NCI-H345 treated with DMSO at 0.1 percent for 48 hours (cell line): ENCODE data around the gene PCDHB15.
"Not testable (repeated sequence)": the region's sequence is repeated elsewhere in the genome, so short reads cannot be mapped to it uniquely, and the experiment has no call there.

Experiments used
- DNase-seq: peaks from one replicate; lab custom pipeline; 2025; ENCODE audit not compliant: unreplicated experiment; lab: John Stamatoyannopoulos, UW

Gene PCDHB15

DNA sequence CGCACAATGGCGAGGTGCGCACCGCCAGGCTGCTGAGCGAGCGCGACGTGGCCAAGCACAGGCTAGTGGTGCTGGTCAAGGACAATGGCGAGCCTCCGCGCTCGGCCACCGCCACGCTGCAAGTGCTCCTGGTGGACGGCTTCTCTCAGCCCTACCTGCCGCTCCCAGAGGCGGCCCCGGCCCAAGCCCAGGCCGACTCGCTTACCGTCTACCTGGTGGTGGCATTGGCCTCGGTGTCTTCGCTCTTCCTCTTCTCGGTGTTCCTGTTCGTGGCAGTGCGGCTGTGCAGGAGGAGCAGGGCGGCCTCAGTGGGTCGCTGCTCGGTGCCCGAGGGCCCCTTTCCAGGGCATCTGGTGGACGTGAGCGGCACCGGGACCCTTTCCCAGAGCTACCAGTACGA lies 2.2 kb downstream of the PCDHB15 start:
- DNase-seq, result not testable (repeated sequence)

DNA sequence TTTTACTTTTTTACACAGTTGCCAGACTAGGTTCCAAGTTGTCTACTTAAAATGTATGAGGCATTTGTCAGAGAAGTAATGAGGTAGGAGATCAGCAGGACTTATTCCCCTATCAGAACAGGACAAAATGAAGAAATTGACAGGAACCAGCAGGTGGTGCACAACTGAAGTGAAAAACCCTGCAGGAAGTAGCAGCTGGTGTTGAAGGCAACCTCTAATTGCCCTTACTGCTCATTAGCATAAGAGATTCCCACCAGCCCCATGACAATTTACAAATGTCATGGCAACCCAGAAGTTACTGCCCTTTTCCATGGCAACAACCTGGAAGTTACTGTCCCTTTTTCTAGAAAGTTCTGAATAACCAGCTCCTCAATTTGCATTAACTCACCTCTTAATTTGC lies 5.4 kb downstream of the PCDHB15 start:
- no peak for DNase-seq

DNA sequence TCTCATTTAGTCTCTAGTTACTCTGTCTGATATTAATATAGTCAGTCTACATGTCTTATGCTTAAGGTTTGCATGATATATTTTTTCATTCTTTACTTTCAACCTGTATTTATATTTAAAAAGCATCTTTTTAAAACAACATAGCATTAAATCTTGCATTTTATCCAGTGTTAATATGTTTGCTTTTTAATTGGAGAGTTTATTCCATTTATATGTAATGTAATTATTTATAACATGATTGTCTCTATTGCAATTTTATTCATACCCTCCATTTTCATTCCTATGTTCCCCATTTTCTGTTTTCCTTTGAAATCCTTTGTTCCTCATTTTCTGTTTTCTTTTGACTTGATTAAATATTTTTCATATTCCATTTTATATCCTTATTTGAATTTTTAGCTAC lies 13.3 kb downstream of the PCDHB15 start:
- DNase-seq, result no peak

DNA sequence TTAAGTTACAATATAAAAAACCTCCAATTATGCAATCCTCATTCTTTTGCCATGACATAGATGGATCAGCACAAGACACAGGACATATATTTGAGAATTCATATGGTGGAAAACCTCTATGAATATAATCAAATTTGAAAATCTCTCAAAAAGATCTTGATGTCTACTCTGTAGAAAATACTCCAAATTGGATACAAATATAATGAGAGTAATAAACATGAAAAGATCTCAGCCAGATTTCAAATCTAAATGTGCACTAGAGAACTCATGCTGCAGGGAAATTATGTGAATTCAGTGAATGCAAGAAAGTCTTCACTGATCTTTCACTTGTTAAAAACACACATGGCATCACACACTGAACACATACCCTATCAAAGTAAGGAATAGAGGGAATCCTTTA lies 13.8 kb downstream of the PCDHB15 start:
- no peak for DNase-seq

DNA sequence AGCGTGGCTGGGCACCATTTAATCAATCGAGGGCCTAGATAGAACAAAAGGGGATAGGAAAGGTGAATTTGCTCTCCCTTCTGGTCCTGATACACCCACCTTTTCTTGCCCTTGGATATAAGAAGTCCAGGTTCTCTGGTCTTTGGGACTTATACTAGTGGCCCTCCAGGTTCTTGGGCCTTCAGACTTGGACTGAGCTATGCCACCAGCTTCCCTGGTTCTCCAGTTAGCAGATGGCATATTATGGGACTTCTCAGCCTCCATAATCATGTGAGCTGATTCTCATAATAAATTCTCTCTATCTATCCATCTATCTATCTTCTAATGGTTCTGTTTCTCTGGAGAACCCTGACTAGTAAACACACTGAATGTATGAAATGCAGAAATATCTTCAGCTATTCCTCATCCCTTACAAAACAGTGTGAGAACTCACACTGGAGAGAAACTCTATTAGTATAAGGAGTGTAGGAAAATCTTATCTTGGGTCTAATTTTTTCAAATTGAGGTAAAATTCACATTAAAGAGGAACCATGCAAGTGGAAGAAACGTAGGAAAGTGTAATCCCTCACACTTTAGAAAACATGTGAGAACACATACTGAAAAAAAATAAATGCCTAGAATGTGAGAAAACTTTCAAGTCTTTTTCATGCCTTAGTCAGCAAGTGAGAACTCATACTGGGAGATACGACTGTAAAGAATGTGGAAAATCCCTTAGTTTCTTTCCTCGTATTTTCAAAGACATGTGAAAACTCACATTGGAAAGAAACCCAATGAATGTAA lies 15.5 kb downstream of the PCDHB15 start:
- no peak for DNase-seq

DNA sequence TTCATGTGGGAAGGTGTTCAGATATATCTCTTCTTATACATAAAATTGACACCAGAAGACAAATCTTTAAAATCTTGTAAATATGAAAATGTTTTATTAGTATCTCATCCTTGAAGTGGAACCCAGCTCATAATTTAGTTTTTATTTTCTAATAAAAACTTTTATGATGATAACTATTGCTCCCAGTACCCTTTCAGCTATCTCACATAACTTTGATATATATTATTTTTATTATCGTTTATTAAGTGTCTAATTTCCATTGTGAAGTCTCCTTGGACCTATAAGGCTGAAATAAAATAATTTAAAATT lies 16.0 kb downstream of the PCDHB15 start:
- DNase-seq, result no peak

DNA sequence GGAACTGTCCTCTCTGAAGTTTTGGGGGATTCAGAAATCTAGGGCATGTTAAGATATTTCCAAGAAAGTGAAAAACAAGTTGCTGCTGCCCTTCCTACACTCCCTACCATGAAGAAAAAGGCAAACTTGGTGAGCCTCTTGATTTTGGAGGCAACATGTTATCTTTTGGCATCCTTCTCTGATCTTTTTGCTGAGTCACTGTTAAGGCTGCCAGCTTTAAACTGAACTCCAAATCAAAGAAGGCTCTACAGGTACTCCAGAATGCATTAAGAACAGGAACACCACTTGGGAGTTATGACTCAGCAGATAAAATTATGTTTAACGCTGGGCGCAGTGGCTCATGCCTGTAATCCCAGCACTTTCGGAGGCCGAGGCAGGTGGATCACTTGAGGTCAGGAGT lies 24.0 kb downstream of the PCDHB15 start:
- no peak for DNase-seq

DNA sequence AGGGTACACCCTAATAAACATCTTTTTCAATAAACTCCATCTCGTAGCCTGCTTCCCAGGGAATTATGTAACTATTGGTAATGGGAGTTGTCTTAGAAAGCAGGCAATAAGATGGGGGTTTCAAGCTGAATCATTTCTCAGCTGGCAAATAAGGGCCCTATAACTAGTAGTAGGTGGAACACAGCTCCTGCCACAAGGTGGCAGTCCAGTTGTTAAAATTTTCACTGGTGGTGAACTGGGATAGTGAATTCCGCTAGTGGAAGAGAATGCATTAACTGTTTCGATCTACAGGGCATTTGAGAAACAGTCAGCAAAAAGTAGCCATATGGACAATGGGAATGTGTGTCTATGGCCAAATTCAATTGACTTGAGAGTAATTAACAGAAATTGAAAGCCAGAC lies 27.7 kb downstream of the PCDHB15 start:
- no peak for DNase-seq

DNA sequence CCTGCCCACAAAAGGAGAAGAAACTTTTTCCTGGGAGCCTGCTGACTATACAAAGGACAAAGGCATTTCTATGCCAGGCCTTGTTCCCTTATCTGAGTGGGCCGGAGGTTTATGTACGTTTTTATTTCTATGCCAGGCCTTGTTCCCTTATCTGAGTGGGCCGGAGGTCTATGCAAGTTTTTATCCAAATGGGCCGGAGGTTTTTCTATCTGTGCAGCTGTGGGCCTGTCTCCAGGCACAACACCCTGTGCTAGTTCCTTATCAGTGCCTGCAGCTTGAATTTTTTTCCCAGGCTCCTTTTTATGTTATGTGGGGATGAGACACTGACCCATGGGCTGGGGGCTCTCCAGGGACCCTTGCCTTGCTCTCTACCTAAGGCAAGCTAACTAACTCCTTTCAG lies 53.2 kb downstream of the PCDHB15 start:
- no peak for DNase-seq
